SHP77 (cell line): ENCODE results near the gene CD300LF.
A peak's percentile ranks its signal among the peaks of the same experiment; 100 is the strongest.

ENCODE experiments used
- DNase-seq, 2 experiments: peaks; one replicate each; lab custom pipeline; 2025; lab: John Stamatoyannopoulos, UW

CD300LF gene

DNA sequence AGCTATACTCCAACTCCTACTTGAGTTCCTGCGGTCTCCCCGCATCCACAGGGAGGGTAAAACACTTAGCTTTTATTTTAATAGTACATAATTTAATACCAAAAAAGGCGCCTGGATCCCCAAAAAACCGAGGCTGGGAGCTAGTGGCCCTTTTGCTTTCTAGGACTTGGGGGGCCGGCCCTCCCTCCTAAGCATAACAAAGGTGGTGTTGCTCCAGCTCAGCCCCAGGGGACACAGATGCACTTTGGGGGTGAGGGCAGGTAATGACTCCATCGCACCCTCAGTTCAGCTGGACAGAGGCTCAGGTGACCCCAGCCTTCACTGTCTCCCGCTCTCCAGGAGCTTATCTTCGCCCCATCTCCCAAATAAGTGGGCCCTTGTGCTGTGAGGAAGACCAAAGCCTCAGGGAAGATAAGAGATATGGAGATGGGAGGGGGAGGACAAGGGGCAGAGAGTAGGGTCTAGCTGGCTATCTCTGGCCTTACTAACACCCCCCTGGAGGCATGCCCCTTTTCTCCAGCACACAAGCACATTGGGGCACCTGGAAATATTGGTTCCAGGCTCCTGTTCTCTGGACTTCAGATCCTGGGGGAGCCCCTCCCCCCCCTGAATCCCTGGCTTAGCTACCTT lies 32.9 kb upstream of the CD300LF start:
- DNase-seq: no peak

DNA sequence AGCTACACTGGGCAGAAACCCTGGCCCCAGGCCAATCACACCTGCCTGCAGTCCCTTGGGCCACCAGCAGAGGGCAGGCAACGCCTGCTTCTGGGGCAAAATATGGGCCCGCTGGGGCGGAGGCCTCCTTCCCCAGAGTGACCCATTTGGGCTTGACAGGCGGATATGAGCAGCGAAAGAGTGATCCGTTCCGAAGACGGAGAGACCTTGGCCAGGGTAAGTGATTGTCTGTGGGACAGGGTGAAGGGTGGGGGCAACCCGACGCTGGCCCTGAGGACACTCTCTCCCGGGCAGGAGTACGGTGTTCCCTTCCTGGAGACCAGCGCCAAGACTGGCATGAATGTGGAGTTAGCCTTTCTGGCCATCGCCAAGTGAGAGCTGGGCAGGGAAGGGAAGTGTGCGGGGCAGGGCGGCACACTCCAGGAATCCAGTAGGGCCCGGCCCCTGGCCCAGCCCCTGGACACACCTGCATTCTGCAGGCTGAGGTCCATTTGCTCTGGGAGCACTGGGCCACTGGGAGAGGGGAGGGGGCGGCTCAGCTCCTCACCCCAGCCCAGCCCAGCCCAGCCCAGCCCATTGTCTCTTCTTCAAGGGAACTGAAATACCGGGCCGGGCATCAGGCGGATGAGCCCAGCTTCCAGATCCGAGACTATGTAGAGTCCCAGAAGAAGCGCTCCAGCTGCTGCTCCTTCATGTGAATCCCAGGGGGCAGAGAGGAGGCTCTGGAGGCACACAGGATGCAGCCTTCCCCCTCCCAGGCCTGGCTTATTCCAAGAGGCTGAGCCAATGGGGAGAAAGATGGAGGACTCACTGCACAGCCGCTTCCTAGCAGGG lies 32.2 kb upstream of the CD300LF start:
- peak; percentile 62 to 71 for DNase-seq

DNA sequence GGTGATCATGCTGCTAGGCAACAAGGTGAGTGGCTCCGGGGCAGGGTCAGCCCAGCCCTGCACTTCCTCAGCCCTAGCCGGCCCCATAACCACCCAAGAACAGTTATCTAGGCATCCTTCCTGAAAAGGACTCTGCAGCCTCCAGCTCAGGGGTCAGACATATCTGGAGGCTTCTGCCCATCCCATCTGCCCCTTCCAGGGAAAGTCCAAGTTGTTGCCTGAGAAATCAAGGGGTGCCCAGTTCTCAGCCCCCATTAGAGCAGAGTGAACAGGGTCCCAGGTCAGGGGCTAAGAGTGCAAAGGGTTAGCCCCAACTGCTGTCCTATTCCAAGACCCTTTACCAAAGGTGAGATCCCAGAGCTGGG lies 31.6 kb upstream of the CD300LF start:
- no peak for DNase-seq

DNA sequence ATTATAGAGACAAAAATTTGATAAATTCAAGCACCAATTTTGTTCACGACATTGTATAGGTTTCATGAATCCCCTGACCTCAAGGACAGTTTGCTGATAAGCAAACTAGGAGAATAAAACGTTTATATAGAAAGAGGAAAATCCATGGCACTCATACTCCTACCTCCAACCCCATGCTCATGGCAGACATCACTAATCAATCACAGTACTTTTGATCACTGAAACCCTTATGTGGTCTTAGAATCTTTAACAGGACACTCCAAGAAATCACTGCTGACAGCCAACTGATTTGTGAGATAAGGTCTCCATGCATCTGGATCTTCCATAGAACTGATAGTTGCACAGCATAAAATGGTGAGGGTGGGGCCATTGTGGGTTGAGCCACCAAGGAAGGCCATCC lies 31.0 kb upstream of the CD300LF start:
- DNase-seq: no peak

DNA sequence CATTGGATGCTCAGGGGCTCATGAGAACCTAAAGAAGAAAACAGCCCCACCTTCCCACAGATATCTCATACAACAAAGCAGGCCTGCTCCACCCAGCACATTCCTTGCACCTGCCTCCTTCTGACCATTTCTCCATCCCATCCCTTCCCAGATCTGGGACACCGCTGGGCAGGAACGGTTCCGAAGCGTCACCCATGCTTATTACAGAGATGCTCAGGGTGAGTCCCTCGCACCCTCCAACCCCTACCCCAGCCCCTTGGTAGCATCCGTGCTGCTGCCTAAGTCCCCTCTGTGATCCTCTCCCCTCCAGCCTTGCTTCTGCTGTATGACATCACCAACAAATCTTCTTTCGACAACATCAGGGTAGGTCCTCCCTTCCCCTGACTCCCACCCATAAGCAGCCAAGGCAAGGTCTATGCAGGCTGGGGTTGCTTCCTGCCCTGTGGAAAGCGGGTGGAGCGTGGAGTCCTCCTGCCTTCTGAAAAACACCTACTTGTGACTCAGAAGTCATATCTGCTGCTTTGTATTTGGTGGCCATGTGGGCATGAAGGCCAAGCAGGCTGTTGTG lies 30.3 kb upstream of the CD300LF start:
- no peak for DNase-seq

DNA sequence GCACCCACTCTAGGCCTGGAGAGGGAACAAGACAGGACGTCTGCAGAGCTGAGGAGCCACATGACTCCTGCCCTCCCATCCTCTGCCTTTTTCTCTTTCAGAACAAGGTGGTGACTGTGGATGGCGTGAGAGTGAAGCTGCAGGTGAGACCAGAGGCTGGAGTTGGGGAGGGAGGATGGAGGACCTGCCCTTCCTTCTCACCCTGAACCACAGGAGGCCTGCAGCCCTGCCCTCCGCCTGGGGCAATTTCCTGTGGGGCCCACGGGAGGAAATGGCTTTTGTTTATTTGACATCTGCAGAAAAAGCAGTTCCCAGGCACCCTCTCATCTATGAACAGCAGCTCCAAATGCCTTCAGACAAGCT lies 29.4 kb upstream of the CD300LF start:
- no peak for DNase-seq

DNA sequence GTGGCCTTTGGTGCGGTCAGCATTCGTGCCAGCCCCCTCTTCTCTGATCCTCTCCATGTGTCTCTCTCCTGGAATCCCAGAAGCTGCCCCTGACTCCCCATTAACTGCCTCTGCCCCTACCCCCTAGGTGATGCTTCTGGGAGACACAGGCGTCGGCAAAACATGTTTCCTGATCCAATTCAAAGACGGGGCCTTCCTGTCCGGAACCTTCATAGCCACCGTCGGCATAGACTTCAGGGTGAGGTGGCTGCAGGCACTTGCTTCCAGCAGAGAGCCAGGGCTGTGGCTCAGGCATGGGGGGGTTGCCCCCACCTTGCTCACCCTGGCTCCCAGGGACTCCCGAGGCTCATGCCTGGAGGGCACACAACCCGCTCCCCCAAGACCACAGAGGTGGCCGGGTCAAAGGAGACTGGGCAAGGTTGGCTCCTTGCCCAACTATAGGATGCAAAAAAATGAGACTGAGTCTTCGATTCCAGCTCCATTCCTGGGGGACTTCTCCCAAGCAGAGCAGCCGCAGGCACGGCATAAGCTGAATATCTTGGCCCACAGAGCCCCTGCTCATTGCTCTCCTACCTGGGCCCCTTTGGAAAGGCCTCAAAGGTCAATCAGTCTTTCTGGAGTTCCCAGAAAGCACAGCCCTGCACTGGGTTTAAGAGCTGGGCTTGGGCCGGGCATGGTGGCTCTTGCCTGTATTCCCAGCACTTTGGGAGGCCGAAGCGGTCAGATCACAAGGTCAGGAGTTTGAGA lies 28.1 kb upstream of the CD300LF start:
- no peak for DNase-seq

DNA sequence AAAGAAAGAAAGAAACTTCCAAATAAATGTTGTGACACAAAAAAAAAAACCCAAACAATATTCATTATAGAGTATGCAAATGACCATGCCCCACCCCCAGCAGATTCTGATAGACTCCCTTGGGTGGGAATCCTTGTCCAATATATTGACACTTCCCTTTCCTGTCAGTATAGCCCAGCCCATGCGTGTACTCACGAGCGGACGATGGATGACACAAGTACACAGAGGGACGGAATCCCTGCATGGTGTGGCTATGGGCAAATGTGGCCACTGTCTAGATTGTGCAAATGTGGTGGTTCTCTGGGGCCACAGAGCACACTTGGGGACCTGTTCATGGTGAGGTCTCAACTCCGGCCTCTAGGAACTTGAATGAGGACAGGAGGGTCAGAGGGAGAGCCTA lies 27.4 kb upstream of the CD300LF start:
- DNase-seq: no peak

DNA sequence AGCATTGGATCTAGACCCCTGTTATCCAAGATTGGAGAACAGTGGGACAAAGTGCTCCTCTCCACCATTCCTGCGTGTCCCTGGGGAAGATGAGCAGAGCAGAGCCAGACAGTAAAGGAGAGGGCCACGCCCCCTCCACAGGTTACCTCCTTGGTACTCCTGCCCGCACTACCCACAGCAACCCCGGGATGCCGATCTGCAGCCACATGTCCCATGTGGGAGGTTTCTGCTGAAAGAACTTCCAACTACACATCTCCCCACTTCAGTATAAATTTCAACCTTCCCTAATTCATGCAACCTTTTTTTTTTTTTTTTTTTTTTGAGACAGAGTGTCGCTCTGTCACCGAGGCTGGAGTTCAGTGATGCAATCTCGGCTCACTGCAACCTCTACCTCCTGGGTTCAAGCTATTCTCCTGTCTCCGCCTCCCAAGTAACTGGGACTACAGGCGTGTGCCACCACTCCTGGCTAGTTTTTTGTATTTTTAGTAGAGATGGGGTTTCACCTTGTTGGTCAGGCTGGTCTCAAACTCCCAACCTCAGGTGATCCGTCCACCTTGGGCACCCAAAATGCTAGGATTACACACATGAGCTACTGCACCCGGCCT lies 26.6 kb upstream of the CD300LF start:
- DNase-seq: no peak

DNA sequence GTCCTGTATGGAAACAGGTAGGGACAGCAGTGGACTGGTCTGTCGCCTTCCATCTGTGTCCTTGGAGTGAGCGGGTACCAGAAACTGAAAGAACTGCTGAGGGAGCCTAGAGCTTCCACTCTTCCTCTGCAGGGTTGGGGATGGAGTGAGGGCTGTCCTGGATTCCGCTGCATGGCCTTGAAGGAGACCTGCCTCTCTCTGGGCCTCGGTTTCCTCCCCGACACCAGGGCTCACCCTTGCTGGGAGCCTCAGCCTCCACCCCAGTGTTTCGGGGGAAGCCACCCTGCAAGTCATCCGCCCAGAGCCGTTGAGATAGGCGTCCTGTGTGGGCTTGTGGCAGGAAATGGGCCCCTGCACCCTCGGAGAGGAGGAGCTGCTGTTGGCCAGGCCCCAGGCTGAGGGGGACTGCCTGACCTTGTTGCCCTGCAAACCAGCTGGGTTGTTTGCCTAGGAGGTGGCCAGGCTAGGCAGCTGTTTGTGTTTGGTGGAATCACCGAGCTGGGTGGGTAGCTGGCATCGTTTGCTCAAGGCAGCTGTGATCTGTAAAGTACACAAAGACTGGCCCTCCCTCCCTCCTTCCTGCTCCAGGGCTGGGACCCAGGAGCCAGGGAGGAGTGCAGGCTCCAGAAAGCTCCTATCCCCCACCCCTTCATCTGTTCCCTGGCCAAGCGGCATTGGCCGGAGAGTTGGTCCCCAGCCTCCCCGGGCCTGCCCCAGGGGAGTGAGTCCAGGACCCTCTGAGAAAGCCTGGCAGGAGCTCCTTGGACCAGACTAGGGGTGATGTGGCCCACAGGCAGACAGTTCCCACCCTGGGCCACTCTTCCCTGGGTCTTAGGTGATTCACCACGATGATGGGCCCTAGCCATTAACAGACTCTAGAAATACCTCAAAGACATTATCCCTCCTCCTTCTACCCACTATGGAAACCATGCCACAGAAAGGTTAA lies 25.6 kb upstream of the CD300LF start:
- DNase-seq: peak; percentile 65 to 84

DNA sequence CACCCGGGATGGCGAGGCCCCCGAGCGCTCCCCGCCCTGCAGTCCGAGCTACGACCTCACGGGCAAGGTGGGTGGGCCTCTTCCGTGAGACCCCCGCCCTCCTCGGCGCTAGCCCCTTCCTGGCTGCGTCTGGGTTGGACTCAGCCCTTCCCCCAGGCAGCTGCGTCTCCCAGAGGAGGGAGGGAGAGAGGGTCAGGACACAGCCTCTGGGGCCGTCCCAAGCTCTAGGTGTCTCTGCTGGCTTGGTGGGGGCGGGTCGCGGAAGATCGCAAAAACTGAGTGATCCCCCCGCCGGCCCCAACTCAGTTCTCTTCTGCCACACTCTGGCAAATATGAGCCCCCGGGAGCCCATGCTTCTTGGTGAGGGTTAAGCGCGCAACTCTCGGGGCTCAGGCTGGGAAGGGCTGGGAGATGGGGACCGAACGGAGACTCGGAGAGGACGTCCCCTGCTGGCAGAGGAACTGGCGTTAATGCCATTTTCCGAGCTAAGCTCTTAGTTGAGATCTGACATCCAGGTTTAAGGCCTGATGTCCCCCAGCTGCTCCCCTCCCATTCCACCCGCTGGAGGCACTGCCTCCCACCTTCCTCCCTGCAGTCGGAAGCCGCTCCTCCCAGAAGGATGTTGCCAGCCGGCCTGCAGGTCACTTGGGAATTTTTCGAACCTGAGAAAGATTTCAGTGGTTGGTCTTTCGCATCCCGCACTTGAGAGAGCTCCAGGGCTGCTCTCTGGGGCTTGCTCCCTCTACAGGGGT lies 24.8 kb upstream of the CD300LF start:
- no peak for DNase-seq

DNA sequence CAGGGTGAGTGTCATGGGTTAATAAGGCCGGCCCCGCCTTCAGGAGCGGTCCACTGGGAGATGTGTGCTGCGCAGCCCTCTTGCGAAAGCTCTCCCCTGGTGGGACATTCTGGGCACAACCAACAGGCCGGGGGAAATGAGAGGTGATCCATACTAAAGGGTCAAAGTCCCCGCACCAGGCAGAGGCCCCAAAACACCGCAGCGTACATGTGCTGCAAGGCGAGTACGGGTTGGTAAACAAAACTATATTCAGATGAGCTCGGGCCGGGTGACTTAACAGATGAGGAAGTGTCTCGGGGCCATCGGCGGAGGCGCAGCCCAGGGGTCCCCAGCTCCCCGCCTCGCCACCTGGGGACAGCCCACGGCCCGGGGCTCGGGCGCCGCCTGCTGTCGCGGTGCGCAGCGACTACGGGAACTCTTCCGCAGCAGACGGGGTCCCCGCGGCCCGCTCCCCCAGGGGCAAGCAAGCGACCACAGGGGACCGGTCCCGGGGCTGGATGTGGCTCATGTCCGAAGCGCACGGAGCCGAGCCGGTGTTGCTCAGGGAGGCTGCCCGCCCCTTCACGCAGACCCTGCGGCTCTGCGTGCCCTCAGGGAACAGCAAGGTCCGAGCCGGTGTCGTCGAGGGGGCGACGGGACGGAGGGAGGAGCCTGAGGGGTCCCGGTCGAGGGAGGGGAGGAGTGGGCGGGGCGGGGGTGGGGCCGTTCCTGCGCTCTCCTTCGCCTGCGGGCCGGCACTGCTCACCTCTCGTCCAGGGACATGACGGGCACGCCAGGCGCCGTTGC lies 24.0 kb upstream of the CD300LF start, which contains the start of gene RAB37:
Gene RAB37, plus strand, starts transcription at position 744 of the 786 bp plus-strand sequence. Its CDS starts 17 bp downstream, at position 761.
- DNase-seq: no peak

DNA sequence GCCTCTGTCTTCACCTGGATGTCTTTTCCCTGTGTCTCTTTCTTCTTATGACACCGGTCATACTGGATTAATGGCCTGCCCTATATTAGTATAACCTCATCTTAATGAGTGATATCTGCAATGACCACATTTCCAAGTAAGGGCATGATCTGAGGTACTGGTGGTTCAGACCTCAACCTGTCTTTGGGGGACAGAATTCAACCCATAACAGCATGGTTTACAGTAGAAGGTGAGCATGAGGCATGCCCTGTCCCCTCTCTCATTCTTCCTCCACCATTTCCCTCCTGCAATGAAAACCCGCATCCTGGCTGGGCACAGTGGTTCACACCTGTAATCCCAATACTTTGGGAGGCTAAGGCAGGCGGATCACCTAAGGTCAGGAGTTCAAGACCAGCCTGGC lies 21.5 kb upstream of the CD300LF start:
- no peak for DNase-seq

DNA sequence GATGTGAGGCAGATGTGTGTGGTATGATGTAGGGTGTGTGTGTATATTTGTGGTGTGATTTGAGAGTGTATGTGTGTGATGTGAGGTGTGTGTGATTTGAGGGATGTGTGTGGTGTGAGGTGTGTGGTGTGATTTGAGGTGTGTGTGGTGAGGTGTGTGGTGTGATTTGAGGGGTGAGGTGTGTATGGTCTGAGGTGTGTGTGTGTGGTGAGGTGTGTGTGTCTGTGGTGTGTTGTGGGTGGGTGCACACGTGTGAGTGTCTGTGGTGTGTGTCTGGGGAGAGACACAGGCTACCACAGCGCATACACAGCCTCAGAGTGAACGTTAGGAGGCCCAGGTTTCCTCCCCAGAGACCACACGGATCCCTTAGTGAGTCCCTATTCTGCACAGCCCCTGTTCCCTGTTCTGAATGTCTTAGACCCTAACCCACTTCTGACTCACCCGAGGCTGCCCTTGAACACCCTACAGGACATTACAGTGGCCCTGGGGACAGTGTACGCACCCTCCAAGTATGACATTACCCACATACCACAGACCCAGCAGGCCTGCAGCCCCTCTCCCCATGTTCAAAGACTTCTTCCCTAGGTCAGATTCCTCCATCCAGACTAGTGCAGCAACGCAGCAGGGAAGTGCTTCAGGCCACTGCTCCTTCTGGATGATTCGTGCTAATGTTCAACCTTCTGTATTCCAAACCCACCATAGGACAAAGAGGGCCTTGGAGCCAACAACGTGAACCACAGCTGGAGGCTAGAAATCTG lies 20.8 kb upstream of the CD300LF start:
- no peak for DNase-seq

DNA sequence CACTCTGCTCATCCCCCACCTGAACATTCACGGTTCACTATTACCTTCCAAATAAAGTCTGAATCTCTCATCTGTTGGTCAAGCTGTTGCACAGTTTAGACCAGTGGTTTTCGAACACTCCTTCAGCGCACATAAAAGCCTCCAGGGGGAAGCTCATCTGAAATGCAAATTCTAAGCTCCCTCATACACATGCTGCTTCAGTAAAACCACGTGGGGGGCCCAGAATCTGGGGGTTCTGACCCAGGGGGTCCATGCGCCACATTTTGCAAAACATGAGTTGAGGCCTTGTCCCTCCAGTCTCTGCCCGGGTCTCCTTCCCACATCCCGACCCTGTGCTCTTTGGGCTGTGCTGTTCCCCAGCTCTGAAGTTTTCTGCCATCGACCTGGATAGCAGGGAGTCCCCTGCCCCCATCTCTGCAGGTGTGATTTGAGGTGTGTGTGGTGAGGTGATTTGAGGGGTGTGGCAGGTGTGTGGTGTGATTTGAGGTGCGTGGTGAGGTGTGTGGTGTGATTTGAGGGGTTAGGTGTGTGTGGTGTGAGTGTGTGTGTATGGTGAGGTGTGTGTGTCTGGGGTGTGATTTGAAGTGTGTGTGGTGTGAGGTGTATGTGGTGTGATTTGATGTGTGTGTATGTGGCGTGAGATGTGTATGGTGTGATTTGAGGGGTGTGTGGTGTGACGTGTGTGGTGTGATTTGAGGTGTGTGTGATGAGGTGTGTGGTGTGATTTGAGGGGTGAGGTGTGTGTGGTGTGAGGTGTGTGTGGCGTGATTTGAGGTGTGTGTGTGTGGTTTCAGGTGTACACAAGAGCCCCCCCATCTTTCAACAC lies 19.5 kb upstream of the CD300LF start:
- no peak for DNase-seq

DNA sequence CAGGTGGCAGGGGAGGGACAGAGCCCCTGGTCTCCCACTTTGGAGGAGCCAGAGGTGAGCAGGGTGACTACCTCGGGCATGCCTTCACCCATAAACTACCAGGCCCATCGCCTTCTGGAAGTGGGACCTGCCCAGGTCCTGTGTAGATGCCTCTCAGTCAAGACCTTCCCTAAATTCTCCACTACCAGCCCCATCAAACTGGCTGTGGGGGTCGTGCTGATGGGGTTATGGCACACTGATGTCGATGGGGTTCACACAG lies 18.6 kb upstream of the CD300LF start:
- no peak for DNase-seq

DNA sequence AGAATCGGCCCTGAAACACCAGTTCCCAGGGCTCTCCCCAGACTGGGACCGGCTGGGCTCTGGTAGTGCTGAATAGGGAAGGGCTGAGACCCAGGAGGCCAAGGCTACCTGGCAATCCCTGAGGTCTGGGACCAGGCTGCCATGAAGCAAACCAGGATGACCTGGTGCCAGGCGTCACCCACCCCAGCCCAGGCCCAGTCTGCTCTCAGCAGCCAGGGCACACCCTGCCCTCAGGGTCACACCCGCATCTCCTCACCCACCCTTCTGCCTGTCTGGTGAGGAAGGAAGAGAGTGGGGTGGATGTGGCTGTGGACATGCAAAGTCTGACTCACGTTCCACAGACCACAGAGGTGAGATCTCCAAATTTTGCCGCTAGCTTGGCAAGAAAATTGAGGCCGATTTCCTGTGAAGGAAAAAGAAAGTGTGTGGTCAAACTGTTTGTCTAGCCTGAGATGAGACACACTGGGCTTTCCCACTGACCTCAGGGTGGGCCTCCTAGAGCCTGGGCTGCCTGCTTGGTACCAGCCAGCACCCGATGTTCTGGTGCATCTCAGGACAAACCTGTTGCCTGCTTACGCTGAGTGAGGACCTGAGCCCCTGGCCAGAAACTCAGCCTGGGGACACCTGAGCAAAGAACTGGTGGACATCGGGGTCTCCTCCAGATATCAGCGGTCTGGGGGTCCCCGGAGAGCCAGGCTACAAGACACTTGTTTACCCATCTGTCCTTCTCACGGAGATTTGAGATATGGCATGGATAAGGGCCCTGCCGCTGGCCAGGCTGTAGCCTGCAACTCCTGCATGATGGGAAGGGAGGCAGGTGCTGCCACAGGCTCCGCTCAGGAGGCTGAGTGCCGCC lies 18.0 kb upstream of the CD300LF start:
- DNase-seq: no peak
